ENCODE data around the gene LDB2. TPM values are rescaled to one million over a fixed set of nuclear protein-coding genes. Genes with fewer than 3 reads are reported as not detected.

Gene LDB2
- total RNA-seq, 1 experiment from 2014 or later: not detected

- no peaks in the 10 kb centered on the region for H3K27me3 ChIP-seq (ENCODE audit: insufficient read depth, low read depth)
- H3K36me3 ChIP-seq (ENCODE audit: low read depth): no peaks in the 10 kb centered on the region
- H3K79me2 ChIP-seq (ENCODE audit: low read depth): no peaks in the 10 kb centered on the region
- no peaks in the 10 kb centered on the region for H3K9me3 ChIP-seq (ENCODE audit: insufficient read depth, low read depth)
- no TSS peak for BruUV-seq (replicated peaks)
- H3K4me1 ChIP-seq (replicated peaks; ENCODE audit: insufficient read depth): no peaks in the 10 kb centered on the region
- DNase-seq: no peak
- no peaks in the 10 kb centered on the region for H4K20me1 ChIP-seq (ENCODE audit: insufficient read depth)
- ChIA-PET CTCF (no interaction called here), POLR2A (ENCODE audit: unreplicated experiment) (no interaction called here)
- H2AFZ ChIP-seq: no peak overlapping the region
- H3K9me2 ChIP-seq (ENCODE audit: insufficient read depth): no peaks in the 10 kb centered on the region
- TF ChIP-seq CTCF (conservative IDR thresholded peaks at IDR 0.05) (no peak), EZH2 (IDR thresholded peaks at IDR 0.05; ENCODE audit: low read depth) (no peak)
- H3K4me3 ChIP-seq: no peak overlapping the region
- H3K4me2 ChIP-seq: no peak overlapping the region
- no peak overlapping the region for H3K27ac ChIP-seq
- no peaks in the 10 kb centered on the region for H3F3A ChIP-seq (ENCODE audit: insufficient read depth, low read depth)
- intact Hi-C loops (cut with micrococcal nuclease; ENCODE audit: unreplicated experiment): no loop called here
Measured at GRCh38 chr4:16714191-16714590, 184.3 kb downstream of the LDB2 start.

- CTCF ChIA-PET: no interaction called here
- H3K27ac ChIP-seq: no peak overlapping the region
Measured at GRCh38 chr4:16713696-16714095, 184.7 kb downstream of the LDB2 start.

DNA sequence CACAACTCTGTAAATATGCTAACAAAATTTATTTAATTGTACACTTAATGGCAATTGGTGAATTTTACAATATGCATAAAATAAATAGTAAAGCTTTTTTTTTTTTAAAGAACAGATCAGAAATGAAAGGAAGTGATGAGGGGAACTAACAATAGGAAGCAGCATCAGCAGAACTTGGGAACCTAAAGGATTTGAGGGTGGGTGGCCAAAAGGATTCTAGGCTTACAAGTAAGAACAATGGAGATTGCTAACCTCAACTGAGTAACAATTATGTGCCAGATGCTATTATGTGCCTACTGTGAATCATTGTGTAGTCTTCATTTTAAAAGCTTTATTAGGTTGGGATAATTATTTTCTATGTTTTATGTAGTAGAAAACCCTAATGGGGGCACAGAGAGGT is 185.2 kb downstream of the LDB2 start:
- no peaks in the 10 kb centered on the region for H3K4me1 ChIP-seq (replicated peaks; ENCODE audit: insufficient read depth)
- no peak overlapping the region for H3K4me3 ChIP-seq
- no peaks in the 10 kb centered on the region for H3K79me2 ChIP-seq (ENCODE audit: low read depth)
- H3K36me3 ChIP-seq (ENCODE audit: low read depth): no peaks in the 10 kb centered on the region
- intact Hi-C loops (cut with micrococcal nuclease; ENCODE audit: unreplicated experiment): no loop called here
- CTCF ChIA-PET: no interaction called here
- BruUV-seq (replicated peaks): no TSS peak
- no peaks in the 10 kb centered on the region for H3F3A ChIP-seq (ENCODE audit: insufficient read depth, low read depth)
- TF ChIP-seq CTCF (conservative IDR thresholded peaks at IDR 0.05): no peak
- no peak for TF ChIP-seq EZH2 (IDR thresholded peaks at IDR 0.05; ENCODE audit: low read depth)
- H4K20me1 ChIP-seq (ENCODE audit: insufficient read depth): no peaks in the 10 kb centered on the region
- H3K27ac ChIP-seq: no peak overlapping the region
- H2AFZ ChIP-seq: no peak overlapping the region
- H3K4me2 ChIP-seq: no peak overlapping the region
- no peak for DNase-seq
- no peaks in the 10 kb centered on the region for H3K27me3 ChIP-seq (ENCODE audit: insufficient read depth, low read depth)
- H3K9me3 ChIP-seq (ENCODE audit: insufficient read depth, low read depth): no peaks in the 10 kb centered on the region
- no peaks in the 10 kb centered on the region for H3K9me2 ChIP-seq (ENCODE audit: insufficient read depth)
- POLR2A ChIA-PET (ENCODE audit: unreplicated experiment): no interaction called here

More at GRCh38 chr4:16713696-16714095, 184.7 kb downstream of the LDB2 start:
- POLR2A ChIA-PET (ENCODE audit: unreplicated experiment): no interaction called here
- intact Hi-C loops (cut with micrococcal nuclease; ENCODE audit: unreplicated experiment): no loop called here
- DNase-seq: no peak
- no TSS peak for BruUV-seq (replicated peaks)
- no peaks in the 10 kb centered on the region for H3K36me3 ChIP-seq (ENCODE audit: low read depth)
- no peaks in the 10 kb centered on the region for H3F3A ChIP-seq (ENCODE audit: insufficient read depth, low read depth)
- no peaks in the 10 kb centered on the region for H3K79me2 ChIP-seq (ENCODE audit: low read depth)
- no peak overlapping the region for H3K4me3 ChIP-seq
- no peaks in the 10 kb centered on the region for H3K9me2 ChIP-seq (ENCODE audit: insufficient read depth)
- no peaks in the 10 kb centered on the region for H3K27me3 ChIP-seq (ENCODE audit: insufficient read depth, low read depth)
- TF ChIP-seq EZH2 (IDR thresholded peaks at IDR 0.05; ENCODE audit: low read depth) (no peak), CTCF (conservative IDR thresholded peaks at IDR 0.05) (no peak)
- no peak overlapping the region for H3K4me2 ChIP-seq
- no peaks in the 10 kb centered on the region for H3K4me1 ChIP-seq (replicated peaks; ENCODE audit: insufficient read depth)
- H2AFZ ChIP-seq: no peak overlapping the region
- no peaks in the 10 kb centered on the region for H3K9me3 ChIP-seq (ENCODE audit: insufficient read depth, low read depth)
- H4K20me1 ChIP-seq (ENCODE audit: insufficient read depth): no peaks in the 10 kb centered on the region
